Measurements from ENCODE around the gene CLRN1.

The CLRN1 gene

DNA sequence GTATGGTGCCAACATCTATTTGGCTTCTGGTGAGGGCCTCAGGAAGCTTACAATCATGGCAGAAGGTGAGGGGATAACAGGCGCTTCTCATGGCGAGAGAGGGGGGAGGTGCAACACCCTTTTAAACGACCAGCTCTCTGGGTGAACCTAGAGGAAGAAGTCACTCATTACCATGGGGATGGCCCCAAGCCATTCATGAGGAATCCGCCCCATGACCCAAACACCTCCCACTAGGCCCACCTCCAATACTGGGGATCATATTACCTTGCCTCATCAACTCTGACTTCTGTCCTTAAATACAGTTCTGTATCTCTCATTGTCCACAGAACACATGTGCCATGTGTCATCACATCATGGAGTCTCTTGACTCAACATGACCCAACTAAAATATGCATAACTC lies 37.5 kb upstream of the CLRN1 start:
- ATAC-seq (ENCODE audit: insufficient read depth, low read depth) (no peak), DNase-seq (no peak)
- Histone ChIP-seq H3K79me2 (ENCODE audit: insufficient read depth, low read length) (no peaks in the 10 kb centered on the region), H3K27ac (ENCODE audit: low read length) (no peak overlapping the region), H3K9ac (ENCODE audit: low read depth, low read length) (no peak overlapping the region), H2AFZ (ENCODE audit: low read depth, low read length) (no peak overlapping the region), H3K4me3 (ENCODE audit: low read depth in 1 of 2, low read length in 2 of 2) (no peak overlapping the region), H3K27me3 (ENCODE audit: insufficient read depth, low read length, poor library complexity) (peaks cover 15% of the 10 kb centered on the region), H3K36me3 (ENCODE audit: insufficient read depth, low read length) (no peaks in the 10 kb centered on the region), H3K4me1 (ENCODE audit: insufficient read depth, low read length) (no peaks in the 10 kb centered on the region), H3K9me3 (ENCODE audit: insufficient read depth, low read length, severe bottlenecking) (peaks cover 2% of the 10 kb centered on the region), H3K4me2 (ENCODE audit: insufficient read depth, low read length) (no peak overlapping the region), H4K20me1 (ENCODE audit: insufficient read depth, low read length) (no peaks in the 10 kb centered on the region)
- TF ChIP-seq, protein P1, sequence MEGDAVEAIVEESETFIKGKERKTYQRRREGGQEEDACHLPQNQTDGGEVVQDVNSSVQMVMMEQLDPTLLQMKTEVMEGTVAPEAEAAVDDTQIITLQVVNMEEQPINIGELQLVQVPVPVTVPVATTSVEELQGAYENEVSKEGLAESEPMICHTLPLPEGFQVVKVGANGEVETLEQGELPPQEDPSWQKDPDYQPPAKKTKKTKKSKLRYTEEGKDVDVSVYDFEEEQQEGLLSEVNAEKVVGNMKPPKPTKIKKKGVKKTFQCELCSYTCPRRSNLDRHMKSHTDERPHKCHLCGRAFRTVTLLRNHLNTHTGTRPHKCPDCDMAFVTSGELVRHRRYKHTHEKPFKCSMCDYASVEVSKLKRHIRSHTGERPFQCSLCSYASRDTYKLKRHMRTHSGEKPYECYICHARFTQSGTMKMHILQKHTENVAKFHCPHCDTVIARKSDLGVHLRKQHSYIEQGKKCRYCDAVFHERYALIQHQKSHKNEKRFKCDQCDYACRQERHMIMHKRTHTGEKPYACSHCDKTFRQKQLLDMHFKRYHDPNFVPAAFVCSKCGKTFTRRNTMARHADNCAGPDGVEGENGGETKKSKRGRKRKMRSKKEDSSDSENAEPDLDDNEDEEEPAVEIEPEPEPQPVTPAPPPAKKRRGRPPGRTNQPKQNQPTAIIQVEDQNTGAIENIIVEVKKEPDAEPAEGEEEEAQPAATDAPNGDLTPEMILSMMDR (IDR thresholded peaks at IDR 0.05; ENCODE audit: borderline replicate concordance, extremely low read depth, low read length, poor library complexity, severe bottlenecking): no peak
- no peak for TF ChIP-seq EZH2 (IDR thresholded peaks at IDR 0.05; ENCODE audit: borderline replicate concordance, low read depth, low read length, severe bottlenecking)

GRCh38 chr3:151009430-151009829 lies 36.9 kb upstream of the CLRN1 start:
- TF ChIP-seq, protein P1 (IDR thresholded peaks at IDR 0.05; ENCODE audit: borderline replicate concordance, extremely low read depth, low read length, poor library complexity, severe bottlenecking): no peak
- TF ChIP-seq EZH2 (IDR thresholded peaks at IDR 0.05; ENCODE audit: borderline replicate concordance, low read depth, low read length, severe bottlenecking): no peak
- DNase-seq (no peak), ATAC-seq (ENCODE audit: insufficient read depth, low read depth) (no peak)
- Histone ChIP-seq H3K4me1 (ENCODE audit: insufficient read depth, low read length) (no peaks in the 10 kb centered on the region), H3K27me3 (ENCODE audit: insufficient read depth, low read length, poor library complexity) (peaks cover 17% of the 10 kb centered on the region), H3K4me3 (ENCODE audit: low read depth in 1 of 2, low read length in 2 of 2) (no peak overlapping the region), H3K27ac (ENCODE audit: low read length) (no peak overlapping the region), H3K4me2 (ENCODE audit: insufficient read depth, low read length) (no peak overlapping the region), H3K36me3 (ENCODE audit: insufficient read depth, low read length) (no peaks in the 10 kb centered on the region), H3K9me3 (ENCODE audit: insufficient read depth, low read length, severe bottlenecking) (peaks cover 2% of the 10 kb centered on the region), H3K9ac (ENCODE audit: low read depth, low read length) (no peak overlapping the region), H4K20me1 (ENCODE audit: insufficient read depth, low read length) (no peaks in the 10 kb centered on the region), H2AFZ (ENCODE audit: low read depth, low read length) (no peak overlapping the region), H3K79me2 (ENCODE audit: insufficient read depth, low read length) (no peaks in the 10 kb centered on the region)

DNA sequence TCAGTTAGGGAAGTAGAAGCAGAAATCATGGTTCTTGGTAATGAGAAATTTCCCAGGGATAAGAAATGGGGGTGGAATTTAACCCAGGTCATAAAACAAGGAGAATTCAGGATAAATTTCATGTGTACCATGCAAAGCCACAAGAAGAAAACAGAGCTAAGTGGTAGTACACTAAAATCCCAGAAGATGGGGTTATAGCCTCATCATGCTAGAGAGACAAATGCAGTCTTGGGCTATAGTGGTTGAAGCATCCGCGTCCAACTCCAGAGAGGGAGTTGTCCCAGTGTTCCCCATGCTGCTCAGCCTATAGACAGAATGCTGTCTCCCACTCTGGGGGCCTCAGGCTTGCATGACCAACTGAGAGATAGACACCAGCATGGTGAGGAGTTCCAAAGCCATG lies 36.2 kb upstream of the CLRN1 start:
- ATAC-seq (ENCODE audit: insufficient read depth, low read depth): no peak
- TF ChIP-seq, protein P1 (IDR thresholded peaks at IDR 0.05; ENCODE audit: borderline replicate concordance, extremely low read depth, low read length, poor library complexity, severe bottlenecking): peak; percentile 12
- no peak for TF ChIP-seq EZH2 (IDR thresholded peaks at IDR 0.05; ENCODE audit: borderline replicate concordance, low read depth, low read length, severe bottlenecking)
- Histone ChIP-seq H3K4me2 (ENCODE audit: insufficient read depth, low read length) (no peak overlapping the region), H2AFZ (ENCODE audit: low read depth, low read length) (no peak overlapping the region), H3K9me3 (ENCODE audit: insufficient read depth, low read length, severe bottlenecking) (peaks cover 2% of the 10 kb centered on the region), H3K4me1 (ENCODE audit: insufficient read depth, low read length) (no peaks in the 10 kb centered on the region), H4K20me1 (ENCODE audit: insufficient read depth, low read length) (no peaks in the 10 kb centered on the region), H3K36me3 (ENCODE audit: insufficient read depth, low read length) (no peaks in the 10 kb centered on the region), H3K9ac (ENCODE audit: low read depth, low read length) (no peak overlapping the region), H3K79me2 (ENCODE audit: insufficient read depth, low read length) (no peaks in the 10 kb centered on the region), H3K27me3 (ENCODE audit: insufficient read depth, low read length, poor library complexity) (peaks cover 17% of the 10 kb centered on the region), H3K4me3 (ENCODE audit: low read depth in 1 of 2, low read length in 2 of 2) (no peak overlapping the region), H3K27ac (ENCODE audit: low read length) (no peak overlapping the region)
- no peak for DNase-seq

- no peak overlapping the region for H3K4me3 ChIP-seq (ENCODE audit: low read depth in 1 of 2, low read length in 2 of 2)
- H3K9ac ChIP-seq (ENCODE audit: low read depth, low read length): no peak overlapping the region
- H3K4me1 ChIP-seq (ENCODE audit: insufficient read depth, low read length): no peaks in the 10 kb centered on the region
- H3K36me3 ChIP-seq (ENCODE audit: insufficient read depth, low read length): no peaks in the 10 kb centered on the region
- H3K79me2 ChIP-seq (ENCODE audit: insufficient read depth, low read length): no peaks in the 10 kb centered on the region
- no peak overlapping the region for H2AFZ ChIP-seq (ENCODE audit: low read depth, low read length)
- H3K4me2 ChIP-seq (ENCODE audit: insufficient read depth, low read length): no peak overlapping the region
- DNase-seq: no peak
- ATAC-seq (ENCODE audit: insufficient read depth, low read depth): no peak
- peaks cover 2% of the 10 kb centered on the region for H3K9me3 ChIP-seq (ENCODE audit: insufficient read depth, low read length, severe bottlenecking)
- no peak overlapping the region for H3K27ac ChIP-seq (ENCODE audit: low read length)
- no peaks in the 10 kb centered on the region for H4K20me1 ChIP-seq (ENCODE audit: insufficient read depth, low read length)
- H3K27me3 ChIP-seq (ENCODE audit: insufficient read depth, low read length, poor library complexity): peaks cover 14% of the 10 kb centered on the region
- TF ChIP-seq, protein P1 (IDR thresholded peaks at IDR 0.05; ENCODE audit: borderline replicate concordance, extremely low read depth, low read length, poor library complexity, severe bottlenecking): no peak
- no peak for TF ChIP-seq EZH2 (IDR thresholded peaks at IDR 0.05; ENCODE audit: borderline replicate concordance, low read depth, low read length, severe bottlenecking)
Measured at GRCh38 chr3:151003768-151004134, 31.2 kb upstream of the CLRN1 start.

Measured in DND-41 (cell line).